ENCODE data around the gene RHOV.

The RHOV gene

GRCh38 chr15:40902605-40903561 is 28.8 kb upstream of the RHOV start:
- DNase-seq (ENCODE audit: low spot score), result peak; percentile 66

GRCh38 chr15:40901053-40901443 is 27.0 kb upstream of the RHOV start:
- DNase-seq (ENCODE audit: low spot score), result no peak

GRCh38 chr15:40900256-40901052 is 26.4 kb upstream of the RHOV start:
- DNase-seq (ENCODE audit: low spot score), result no peak

- DNase-seq (ENCODE audit: low spot score), result no peak
These were observed 25.6 kb upstream of the RHOV start for GRCh38 chr15:40899536-40900207.

- peak; percentile 90 for DNase-seq (ENCODE audit: low spot score)
These were observed 20.8 kb upstream of the RHOV start for GRCh38 chr15:40894681-40895448.

GRCh38 chr15:40893733-40894680 is 20.0 kb upstream of the RHOV start, which contains the start of gene VPS18:
VPS18 (plus strand) TSS chr15:40894450; CDS start chr15:40894769, 319 bp downstream.
- peak; percentile 97 for DNase-seq (ENCODE audit: low spot score)

- DNase-seq (ENCODE audit: low spot score), result no peak
These were observed 19.1 kb upstream of the RHOV start for GRCh38 chr15:40893019-40893670.

GRCh38 chr15:40892447-40893012 is 18.5 kb upstream of the RHOV start:
- no peak for DNase-seq (ENCODE audit: low spot score)

- peak; percentile 78 for DNase-seq (ENCODE audit: low spot score)
These were observed 17.9 kb upstream of the RHOV start for GRCh38 chr15:40891810-40892446.

GRCh38 chr15:40891138-40891537 is 17.1 kb upstream of the RHOV start:
- no peak for DNase-seq (ENCODE audit: low spot score)

- no peak for DNase-seq (ENCODE audit: low spot score)
These were observed 15.1 kb upstream of the RHOV start for GRCh38 chr15:40889112-40889511.

GRCh38 chr15:40886586-40886985 is 12.6 kb upstream of the RHOV start:
- no peak for DNase-seq (ENCODE audit: low spot score)

GRCh38 chr15:40881351-40881750 is 7.3 kb upstream of the RHOV start:
- no peak for DNase-seq (ENCODE audit: low spot score)

GRCh38 chr15:40879609-40880008 is 5.6 kb upstream of the RHOV start:
- no peak for DNase-seq (ENCODE audit: low spot score)

- no peak for DNase-seq (ENCODE audit: low spot score)
These were observed 4.8 kb upstream of the RHOV start for GRCh38 chr15:40878785-40879184.

- DNase-seq (ENCODE audit: low spot score), result no peak
These were observed 3.7 kb upstream of the RHOV start for GRCh38 chr15:40877694-40878093.

GRCh38 chr15:40875991-40876730 is 2.1 kb upstream of the RHOV start:
- no peak for DNase-seq (ENCODE audit: low spot score)

Data from NAMALWA (cell line).